MM.1S (cell line): ENCODE results near the gene DTD1.

Source experiments
- DNase-seq: peaks from one replicate; pipeline ENCODE4 v3.0.0-alpha.2; 2015
- H2AFZ ChIP-seq: fragments of 300-600 bp; sonication (generic); 2 replicates; pipeline ENCODE4 v1.6.0; 2016; ENCODE audit warnings: antibody characterized with exemption, low read length
- H3F3A ChIP-seq: fragments of 300-600 bp; sonication (generic); 2 replicates; pipeline ENCODE4 v1.6.1; 2016; ENCODE audit warnings: mild to moderate bottlenecking, antibody characterized with exemption, low read length, moderate library complexity, mixed read lengths; ENCODE audit not compliant: insufficient read depth
- H3K27ac ChIP-seq: fragments of 300-600 bp; sonication (generic); 2 replicates; pipeline ENCODE4 v1.5.1; 2016; ENCODE audit warnings: mild to moderate bottlenecking, low read length
- H3K27me3 ChIP-seq: fragments of 300-600 bp; sonication (generic); replicated peaks from 2 replicates; pipeline ENCODE4 v1.6.0; 2016; ENCODE audit warnings: low read length; ENCODE audit not compliant: insufficient read depth
- H3K36me3 ChIP-seq: fragments of 300-600 bp; sonication (generic); replicated peaks from 2 replicates; pipeline ENCODE4 v1.6.1; 2016; ENCODE audit warnings: mild to moderate bottlenecking, low read length, mixed read lengths; ENCODE audit not compliant: insufficient read depth
- H3K4me1 ChIP-seq: fragments of 300-600 bp; sonication (generic); 2 replicates; pipeline ENCODE4 v1.6.1; 2016; ENCODE audit warnings: low read length, mixed read lengths
- H3K4me2 ChIP-seq: fragments of 300-600 bp; sonication (generic); 2 replicates; pipeline ENCODE4 v1.6.0; 2016; ENCODE audit warnings: low read depth, low read length
- H3K4me3 ChIP-seq: fragments of 300-600 bp; sonication (generic); 2 replicates; pipeline ENCODE4 v1.5.1; 2016; ENCODE audit warnings: low read length, mixed read lengths
- H3K79me2 ChIP-seq: fragments of 300-600 bp; sonication (generic); 2 replicates; pipeline ENCODE4 v1.6.1; 2016; ENCODE audit warnings: mixed run types, low read length, mixed read lengths
- H3K9ac ChIP-seq: fragments of 300-600 bp; sonication (generic); 2 replicates; pipeline ENCODE4 v1.6.1; 2016; ENCODE audit warnings: low read length, mixed read lengths
- H3K9me2 ChIP-seq: fragments of 300-600 bp; sonication (generic); replicated peaks from 2 replicates; pipeline ENCODE4 v1.6.1; 2016; ENCODE audit warnings: mild to moderate bottlenecking, low read length, mixed read lengths; ENCODE audit not compliant: insufficient read depth
- H3K9me3 ChIP-seq: fragments of 300-600 bp; sonication (generic); replicated peaks from 2 replicates; pipeline ENCODE4 v1.6.1; 2016; ENCODE audit warnings: mild to moderate bottlenecking, low read length, mixed read lengths; ENCODE audit not compliant: insufficient read depth
- H4K20me1 ChIP-seq: fragments of 300-600 bp; sonication (generic); 2 replicates; pipeline ENCODE4 v1.6.1; 2016; ENCODE audit warnings: mild to moderate bottlenecking, low read length, moderate library complexity, mixed read lengths; ENCODE audit not compliant: insufficient read depth
- CTCF ChIP-seq: fragments of 300-600 bp; sonication (generic); IDR thresholded peaks from 2 replicates; pipeline ENCODE4 v1.5.1; 2016; ENCODE audit warnings: antibody characterized with exemption, low read length, mixed read lengths
- EZH2 ChIP-seq: fragments of 300-600 bp; sonication (generic); optimal IDR thresholded peaks from 2 replicates; pipeline ENCODE3; 2017; ENCODE audit warnings: low read depth, mild to moderate bottlenecking, antibody characterized with exemption, low read length, mixed read lengths
- EZH2phosphoT487 ChIP-seq: fragments of 300-600 bp; sonication (generic); IDR thresholded peaks from 2 replicates; pipeline ENCODE4 v1.6.1; 2018; ENCODE audit warnings: antibody characterized with exemption, low read length

DTD1 gene

DNA sequence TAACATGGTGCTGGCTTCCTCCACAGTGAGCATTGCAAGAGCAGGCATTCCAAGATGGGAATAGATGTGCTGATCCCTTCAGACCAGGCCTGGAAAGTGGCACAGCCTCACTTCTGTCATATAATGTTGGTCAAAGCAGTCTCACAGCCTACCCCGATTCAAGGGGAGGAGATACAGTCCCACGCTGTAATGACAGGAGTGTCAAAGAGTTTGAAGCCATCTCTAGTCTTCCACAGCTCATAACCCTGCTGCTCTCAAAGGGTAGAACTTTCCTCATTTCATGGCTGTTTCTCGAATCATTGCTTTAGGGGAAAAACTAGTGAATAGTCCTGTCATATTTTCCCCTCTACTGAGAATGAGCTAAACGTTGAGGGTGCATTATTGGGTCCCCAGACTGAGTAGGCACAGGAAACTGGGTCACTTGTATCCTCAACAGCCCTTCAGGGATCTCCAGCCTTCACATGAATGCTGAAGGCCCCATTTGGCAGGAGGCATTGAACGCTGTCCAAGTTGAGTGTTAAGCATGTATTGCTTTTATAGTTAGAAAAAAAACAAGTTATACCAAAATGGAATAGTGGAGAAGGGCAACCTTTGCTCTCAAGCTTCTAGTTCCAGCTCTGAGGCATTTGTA is 27.3 kb downstream of the DTD1 start:
- H3K4me2 ChIP-seq: no peak overlapping the region
- no peaks in the 10 kb centered on the region for H3K9me2 ChIP-seq
- DNase-seq: no peak
- H3F3A ChIP-seq: no peaks in the 10 kb centered on the region
- no peak overlapping the region for H2AFZ ChIP-seq
- H3K4me3 ChIP-seq: no peak overlapping the region
- H3K79me2 ChIP-seq: no peaks in the 10 kb centered on the region
- no peaks in the 10 kb centered on the region for H3K4me1 ChIP-seq
- no peaks in the 10 kb centered on the region for H3K9me3 ChIP-seq
- no peak overlapping the region for H3K9ac ChIP-seq
- no peak overlapping the region for H3K27ac ChIP-seq
- H3K27me3 ChIP-seq: no peaks in the 10 kb centered on the region
- no peaks in the 10 kb centered on the region for H3K36me3 ChIP-seq
- H4K20me1 ChIP-seq: no peaks in the 10 kb centered on the region
- TF ChIP-seq CTCF: no peak
- TF ChIP-seq EZH2phosphoT487: no peak
- TF ChIP-seq EZH2: no peak

- Histone ChIP-seq H3K27me3 (no peaks in the 10 kb centered on the region), H4K20me1 (no peaks in the 10 kb centered on the region), H3K36me3 (no peaks in the 10 kb centered on the region), H3K27ac (no peak overlapping the region), H3K4me1 (no peaks in the 10 kb centered on the region), H3K9ac (no peak overlapping the region), H3K9me3 (no peaks in the 10 kb centered on the region), H3K4me3 (no peak overlapping the region), H3F3A (no peaks in the 10 kb centered on the region), H3K79me2 (no peaks in the 10 kb centered on the region), H2AFZ (no peak overlapping the region), H3K4me2 (no peak overlapping the region), H3K9me2 (no peaks in the 10 kb centered on the region)
- no peak for DNase-seq
- no peak for TF ChIP-seq CTCF
Observed at GRCh38 chr20:18621004-18621403, 33.1 kb downstream of the DTD1 start.

DNA sequence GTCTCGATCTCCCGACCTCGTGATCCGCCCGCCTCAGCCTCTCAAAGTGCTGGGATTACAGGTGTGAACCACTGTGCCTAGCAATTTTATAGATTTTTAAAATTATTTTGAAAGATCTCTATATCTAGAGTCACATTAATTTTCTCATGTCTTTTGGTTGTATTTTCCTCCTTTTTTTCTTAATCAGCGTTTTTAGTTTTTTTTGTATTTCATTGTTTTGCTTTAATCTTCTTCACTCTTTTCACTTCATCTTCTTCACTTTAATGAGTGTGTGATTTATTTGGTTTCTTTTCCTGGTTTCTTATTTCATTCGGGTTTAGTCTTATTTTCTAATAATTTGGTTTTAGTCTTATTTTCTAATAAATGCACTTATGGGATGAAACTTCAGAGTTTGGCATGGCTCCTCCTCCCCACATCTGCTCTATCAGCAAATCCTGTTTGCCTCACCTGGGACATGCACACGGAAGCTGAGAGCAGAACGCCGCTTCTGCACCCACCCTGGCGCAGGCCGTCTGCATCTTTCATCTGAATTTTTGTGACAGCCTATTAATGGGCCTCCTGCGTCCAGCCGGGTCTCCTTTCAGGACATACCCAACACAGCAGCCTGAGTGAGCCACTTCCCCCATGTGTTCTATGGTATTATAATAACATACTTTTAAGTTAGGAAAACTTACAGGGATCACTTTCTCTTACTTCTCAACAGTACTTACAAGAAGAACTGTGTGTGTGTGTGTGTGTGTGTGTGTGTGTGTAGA is 35.5 kb downstream of the DTD1 start:
- Histone ChIP-seq H3K27me3 (no peaks in the 10 kb centered on the region), H3K9me2 (no peaks in the 10 kb centered on the region), H4K20me1 (no peaks in the 10 kb centered on the region), H3K4me3 (no peak overlapping the region), H3K36me3 (no peaks in the 10 kb centered on the region), H3F3A (no peaks in the 10 kb centered on the region), H3K4me2 (no peak overlapping the region), H3K9me3 (no peaks in the 10 kb centered on the region), H3K79me2 (no peaks in the 10 kb centered on the region), H2AFZ (no peak overlapping the region), H3K27ac (no peak overlapping the region), H3K4me1 (no peaks in the 10 kb centered on the region), H3K9ac (no peak overlapping the region)
- no peak for DNase-seq
- TF ChIP-seq EZH2 (no peak), EZH2phosphoT487 (no peak), CTCF (no peak)
